ENCODE data around the gene CYB561D1.

The CYB561D1 gene

DNA sequence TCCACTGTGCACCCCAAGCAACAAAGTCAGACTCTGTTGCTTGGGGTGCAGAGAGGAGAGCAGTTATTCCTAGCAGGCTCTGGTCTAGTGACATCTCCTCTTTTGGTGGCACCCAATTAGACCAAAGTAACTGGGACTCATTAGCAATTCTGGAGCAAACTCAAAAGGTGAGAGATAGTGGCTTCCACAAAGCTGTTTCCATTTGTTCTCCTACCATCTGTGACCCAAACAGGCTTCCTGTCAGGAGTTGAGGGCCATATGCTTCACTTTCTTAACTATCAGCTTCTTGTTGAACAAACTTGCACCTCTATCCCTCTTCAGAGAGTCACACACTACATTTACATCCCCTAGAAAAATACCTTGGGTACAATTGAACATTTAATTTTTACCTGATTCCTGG, 11.7 kb upstream of the CYB561D1 start:
- DNase-seq: no peak

DNA sequence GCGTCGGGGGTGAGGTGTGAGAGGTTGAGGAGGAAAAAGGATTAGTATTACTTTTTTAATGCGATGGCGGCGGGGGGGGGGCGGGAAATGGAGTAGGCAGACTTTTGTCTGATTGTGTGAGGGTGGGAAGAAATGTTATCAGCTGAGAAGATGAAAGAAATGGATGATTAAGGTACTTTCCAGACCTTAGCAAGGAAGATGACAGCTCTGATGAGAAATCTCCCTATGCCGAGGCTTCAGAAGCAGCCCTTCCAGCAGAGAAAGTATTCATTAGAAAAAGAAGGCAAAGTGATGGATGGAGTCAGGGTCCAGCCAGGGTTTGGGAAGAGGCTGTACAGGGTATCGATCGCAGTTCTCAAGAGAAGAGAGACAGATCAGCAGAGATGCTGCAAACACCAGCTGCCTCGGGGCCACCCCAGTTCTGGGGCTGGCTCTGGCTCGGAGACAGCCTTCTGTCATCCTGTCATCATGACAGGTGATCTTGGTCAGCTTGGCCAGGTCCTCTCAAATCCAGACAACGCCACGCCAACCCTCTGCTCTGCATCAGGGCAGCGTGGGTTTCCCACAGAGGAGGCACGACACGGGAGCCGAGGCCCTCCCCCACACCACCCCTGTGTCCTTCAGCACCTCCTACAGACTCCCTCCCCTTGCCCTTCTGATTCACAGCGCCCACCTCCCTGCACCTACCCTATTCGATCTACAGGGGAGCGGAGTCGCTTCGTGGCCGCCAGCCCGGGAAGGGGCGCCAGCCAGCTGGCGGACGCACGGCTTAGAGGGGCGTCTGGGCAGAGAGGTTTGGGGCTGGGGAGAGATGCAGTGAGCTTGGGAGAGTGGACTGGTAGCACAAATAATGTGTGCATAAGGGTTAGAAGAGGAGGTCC, 10.9 kb upstream of the CYB561D1 start:
- no peak for DNase-seq

- DNase-seq: peak; percentile 89
Observed at GRCh38 chr1:109483672-109484518, 10.0 kb upstream of the CYB561D1 start, which contains the start of gene ATXN7L2. TSS of gene ATXN7L2 (plus strand) at chr1:109483905. CDS start at chr1:109483954, 49 bp downstream.

GRCh38 chr1:109484519-109484975, 9.3 kb upstream of the CYB561D1 start:
- no peak for DNase-seq

- no peak for DNase-seq
Observed at GRCh38 chr1:109485001-109485400, 8.9 kb upstream of the CYB561D1 start.

DNA sequence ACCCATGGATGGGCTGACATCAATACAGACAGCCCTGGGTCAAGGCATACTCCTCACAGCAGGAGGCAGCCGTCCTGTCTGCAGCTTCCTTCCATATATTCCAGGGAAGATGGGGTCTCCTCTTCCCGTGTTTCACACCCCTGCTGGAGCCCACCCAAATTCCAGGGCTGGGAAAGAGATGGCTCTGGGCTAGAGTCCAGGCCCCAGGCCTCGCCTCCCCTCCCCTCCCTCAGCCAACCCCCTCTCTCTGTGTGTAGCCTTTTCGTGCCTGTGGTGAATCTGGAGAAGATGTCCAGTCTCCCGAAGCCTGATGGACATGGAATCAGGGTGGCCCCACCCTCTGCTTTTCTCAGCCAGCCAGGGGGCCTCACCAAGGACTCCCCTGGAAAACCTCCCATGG, 6.6 kb upstream of the CYB561D1 start:
- no peak for DNase-seq

GRCh38 chr1:109488201-109488600, 5.7 kb upstream of the CYB561D1 start:
- no peak for DNase-seq

DNA sequence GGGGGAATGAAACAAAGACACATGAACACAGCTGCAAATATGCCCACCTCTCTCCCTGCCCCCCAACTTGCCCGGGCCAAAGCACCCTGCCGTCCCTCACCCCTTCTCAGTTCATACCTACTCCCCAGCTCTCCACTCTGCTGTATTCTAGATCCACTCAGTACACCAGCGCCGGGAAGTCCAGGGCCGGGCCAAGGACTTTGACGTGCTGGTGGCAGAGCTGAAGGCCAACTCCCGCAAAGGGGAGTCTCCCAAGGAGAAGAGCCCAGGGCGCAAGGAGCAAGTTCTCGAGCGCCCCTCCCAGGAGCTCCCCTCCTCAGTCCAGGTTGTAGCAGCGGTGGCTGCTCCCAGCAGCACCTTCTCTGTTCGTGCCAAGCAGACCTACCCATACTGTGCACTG, 5.2 kb upstream of the CYB561D1 start:
- DNase-seq: no peak

DNA sequence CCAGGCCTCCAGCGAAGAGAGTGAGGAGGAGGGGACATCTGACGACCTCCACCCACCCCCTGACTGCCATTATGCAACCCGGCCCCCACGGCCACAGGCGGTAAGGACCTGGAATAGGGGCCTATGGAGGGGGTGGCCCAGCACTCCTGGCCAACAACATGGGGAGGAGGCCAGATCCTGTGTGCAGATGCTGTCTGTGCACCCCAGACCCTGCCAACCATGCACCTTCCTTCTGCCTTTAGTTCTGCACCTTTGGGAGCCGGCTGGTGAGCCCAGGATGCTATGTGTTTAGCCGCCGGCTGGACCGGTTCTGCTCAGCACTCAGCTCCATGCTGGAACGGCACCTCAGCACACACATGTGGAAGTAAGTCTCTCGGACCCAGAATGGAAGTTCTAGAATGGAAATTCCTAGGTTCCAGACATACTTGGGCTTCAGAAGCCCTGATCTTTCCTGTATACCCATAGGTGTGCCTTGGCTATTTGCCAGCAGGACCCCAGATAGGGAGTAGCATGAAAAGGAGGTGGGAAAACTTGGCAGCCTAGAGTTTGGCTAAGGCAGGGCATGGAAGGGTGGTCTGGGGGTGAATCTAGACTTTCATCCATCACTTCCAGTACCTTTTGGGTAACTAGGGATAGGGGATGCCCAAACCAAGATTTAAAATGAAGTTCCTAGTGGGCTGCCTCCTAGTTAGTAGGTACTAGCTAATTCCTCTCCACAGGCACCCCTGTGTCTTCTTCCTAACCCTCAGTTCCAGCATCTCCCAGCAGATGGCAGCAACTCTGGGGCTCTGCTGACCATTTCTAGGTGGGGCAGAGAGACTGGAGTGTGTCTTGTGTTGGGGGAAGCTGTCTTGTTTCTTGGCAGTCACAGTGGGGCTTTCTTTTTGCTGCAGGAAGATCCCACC, 3.6 kb upstream of the CYB561D1 start:
- peak; percentile 48 for DNase-seq

DNA sequence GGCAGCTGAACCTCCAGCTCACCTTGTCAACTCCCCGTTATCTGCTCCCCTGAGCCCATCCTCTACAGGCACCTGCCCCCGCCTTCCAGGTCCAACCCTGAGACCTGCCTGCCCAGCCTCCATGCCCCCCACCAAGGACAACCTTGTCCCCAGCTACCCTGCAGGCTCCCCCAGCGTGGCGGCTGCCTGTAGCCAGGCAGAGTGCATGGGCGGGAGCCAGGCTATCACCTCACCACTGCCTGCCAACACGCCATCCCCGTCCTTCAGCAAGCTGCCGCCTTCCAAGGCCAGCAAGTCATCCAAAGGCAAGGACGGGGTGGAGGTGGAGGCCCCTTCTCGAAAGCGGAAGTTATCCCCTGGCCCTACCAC, 3.0 kb upstream of the CYB561D1 start:
- no peak for DNase-seq

DNA sequence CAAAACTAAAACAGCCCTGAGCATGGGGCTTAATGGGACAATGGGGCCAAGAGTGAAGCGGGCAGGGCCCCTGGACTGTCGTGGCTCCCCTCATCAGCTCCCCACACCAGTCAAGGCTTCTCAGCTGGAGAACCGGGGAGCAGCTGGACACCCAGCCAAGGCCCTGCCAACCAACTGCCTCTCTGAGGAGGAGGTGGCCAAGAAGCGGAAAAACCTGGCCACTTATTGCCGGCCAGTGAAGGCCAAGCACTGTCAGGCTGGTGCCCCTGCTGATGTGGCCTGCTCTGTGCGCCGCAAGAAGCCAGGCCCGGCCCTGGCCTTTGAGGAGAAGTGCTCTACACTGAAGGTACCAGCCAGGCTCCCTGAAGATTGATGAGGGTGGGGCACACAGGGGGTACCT, 2.5 kb upstream of the CYB561D1 start:
- no peak for DNase-seq

DNA sequence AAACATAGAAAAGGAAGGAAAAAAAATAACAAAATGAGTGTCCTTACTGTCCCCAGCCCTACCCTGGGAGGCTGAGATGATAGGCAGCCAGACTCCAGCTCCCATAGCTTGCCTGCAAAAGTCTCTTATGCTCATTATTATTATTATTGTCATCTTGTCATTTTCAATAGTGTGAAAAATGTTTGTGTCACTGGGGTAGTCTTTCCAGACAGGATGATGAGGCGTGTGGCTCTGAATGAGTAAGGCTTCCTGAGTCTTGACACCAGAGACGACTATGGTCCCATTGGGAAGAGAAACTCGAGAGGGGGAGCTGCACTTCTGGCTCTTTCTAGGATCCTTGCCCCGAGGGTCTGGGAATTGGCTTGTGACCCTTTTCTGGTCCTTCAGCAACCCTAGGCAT, 1.1 kb upstream of the CYB561D1 start:
- no peak for DNase-seq

- DNase-seq: no peak
Observed at GRCh38 chr1:109493227-109493626, 667 bp upstream of the CYB561D1 start.

DNA sequence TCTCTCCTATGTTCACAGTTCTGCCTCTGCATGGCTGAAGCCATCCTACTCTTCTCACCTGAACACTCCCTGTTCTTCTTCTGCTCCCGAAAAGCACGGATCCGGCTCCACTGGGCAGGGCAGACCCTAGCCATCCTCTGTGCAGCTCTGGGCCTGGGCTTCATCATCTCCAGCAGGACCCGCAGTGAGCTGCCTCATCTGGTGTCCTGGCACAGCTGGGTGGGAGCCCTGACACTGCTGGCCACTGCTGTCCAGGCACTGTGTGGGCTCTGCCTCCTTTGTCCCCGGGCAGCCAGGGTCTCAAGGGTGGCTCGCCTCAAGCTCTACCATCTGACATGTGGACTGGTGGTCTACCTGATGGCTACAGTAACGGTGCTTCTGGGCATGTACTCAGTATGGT, 1.8 kb downstream of the CYB561D1 start:
- no peak for DNase-seq

GRCh38 chr1:109497449-109498160, 3.7 kb downstream of the CYB561D1 start:
- DNase-seq: no peak

DNA sequence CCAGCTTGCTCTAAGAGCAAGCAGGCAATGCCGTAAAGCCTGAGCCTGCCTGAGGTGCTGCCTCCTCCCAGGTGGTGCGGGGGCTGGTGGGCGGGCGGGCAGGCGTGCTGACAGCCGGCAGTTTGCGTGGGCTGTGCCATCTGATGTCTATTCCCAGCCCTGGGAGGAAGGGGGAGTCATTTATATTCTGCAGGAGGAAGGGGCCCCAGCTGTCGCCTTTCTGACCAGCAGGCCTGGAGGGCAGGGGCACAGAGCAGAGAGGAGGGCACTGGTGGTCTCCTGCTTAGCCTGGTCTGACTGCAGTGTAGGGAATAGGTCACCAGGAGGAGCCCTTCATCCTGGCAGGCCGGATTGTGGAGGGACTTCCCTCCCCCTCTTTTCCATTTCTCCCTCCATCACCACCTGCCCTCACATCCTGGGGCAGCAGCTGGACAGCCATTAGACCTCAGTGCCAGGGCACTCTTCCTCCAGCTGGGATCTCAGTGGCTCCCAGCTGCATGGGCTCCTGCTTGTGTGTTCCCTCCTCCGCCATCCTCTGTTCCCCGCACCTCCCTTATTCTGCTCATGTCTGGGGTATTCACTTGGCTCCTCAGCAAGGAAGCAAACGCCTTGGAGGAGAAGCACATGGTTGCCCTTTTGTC, 4.4 kb downstream of the CYB561D1 start:
- DNase-seq: no peak

DNA sequence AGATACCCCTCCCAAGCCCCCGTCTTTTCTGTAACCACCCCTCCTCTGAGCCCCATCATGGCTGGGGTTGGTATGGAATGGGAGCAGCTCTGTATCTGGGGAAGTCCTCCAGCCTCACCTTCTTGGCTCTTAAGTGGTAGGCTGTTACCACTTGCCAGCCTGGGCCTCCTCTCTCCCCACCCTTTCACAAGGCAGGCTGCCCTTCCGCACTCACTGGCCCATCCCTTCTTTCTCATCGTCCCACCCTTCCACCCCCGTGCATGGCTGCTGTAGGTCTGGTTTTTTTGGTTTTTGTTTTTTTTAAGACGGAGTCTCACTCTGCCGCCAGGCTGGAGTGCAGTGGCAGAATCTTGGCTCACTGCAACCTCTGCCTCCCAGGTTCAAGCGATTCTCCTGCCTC, 5.2 kb downstream of the CYB561D1 start:
- no peak for DNase-seq

DNA sequence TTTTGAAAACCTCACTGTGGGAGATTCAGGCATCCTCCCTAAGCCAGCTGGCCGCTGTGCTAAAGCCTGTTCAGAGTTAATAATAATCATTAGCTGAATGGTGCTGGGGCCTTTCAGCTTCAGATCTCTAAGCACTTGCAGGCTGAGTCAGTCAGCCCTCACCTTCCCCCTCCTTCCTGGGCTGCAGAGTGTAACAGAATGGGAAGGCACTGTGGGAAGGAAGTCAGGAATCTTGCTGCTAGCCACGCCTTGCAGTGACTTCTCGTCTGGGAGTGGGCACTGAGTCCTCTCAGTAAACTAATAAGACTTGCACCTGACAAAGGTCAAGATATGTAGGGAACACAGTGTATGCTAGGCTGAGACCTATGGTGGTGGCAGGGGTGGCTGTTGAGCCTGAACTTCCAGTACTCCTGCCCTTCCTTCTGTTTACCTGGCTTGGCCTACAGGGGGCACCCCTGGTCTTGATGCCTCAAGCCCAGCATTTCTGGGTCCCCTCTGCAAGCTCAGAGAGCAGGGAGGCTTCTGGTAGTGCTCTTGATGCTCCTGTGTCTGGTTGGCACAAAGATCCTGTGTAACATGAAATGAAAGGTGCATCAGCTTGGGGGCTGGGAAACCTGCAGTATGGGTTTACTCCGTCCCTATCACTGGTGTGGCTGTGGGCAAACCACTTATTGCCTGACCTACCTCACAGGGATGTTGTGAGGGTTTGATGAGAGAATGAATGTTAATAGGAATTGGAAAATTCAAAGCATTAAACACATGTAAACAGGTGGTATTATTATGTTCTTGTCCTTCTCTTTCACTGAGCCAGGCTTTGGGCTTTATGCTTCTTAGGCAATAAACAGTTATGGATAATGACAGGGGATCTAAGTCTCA, 6.0 kb downstream of the CYB561D1 start:
- DNase-seq: peak; percentile 41

GRCh38 chr1:109500941-109501381, 7.1 kb downstream of the CYB561D1 start:
- no peak for DNase-seq

- DNase-seq: peak; percentile 33
Observed at GRCh38 chr1:109501644-109502363, 7.9 kb downstream of the CYB561D1 start.
